ENCODE measurements around the gene NBEAL2.

- TF ChIP-seq POLR2AphosphoS5 (IDR thresholded peaks at IDR 0.05) = no peak
- TF ChIP-seq CTCF (IDR thresholded peaks at IDR 0.05) = no peak
- TF ChIP-seq POLR2A (IDR thresholded peaks at IDR 0.05) = no peak
Observed at GRCh38 chr3:46934498-46935167, 44.8 kb upstream of the NBEAL2 start.
